HG02571 (cell line): ENCODE results near the gene ADGRD2.

ENCODE experiments used
- ATAC-seq: cut with Tn5 transposase; IDR thresholded peaks from one replicate; pipeline ENCODE4 v1.9.1; 2021; ENCODE audit warnings: mild to moderate bottlenecking, moderate library complexity; ENCODE audit not compliant: unreplicated experiment

Gene ADGRD2

GRCh38 chr9:124506931-124507879 is 57.0 kb downstream of the ADGRD2 start, which contains the start of gene NR5A1:
Gene NR5A1, minus strand, starts transcription at chr9:124507399. Its CDS starts 4,004 bp downstream, at chr9:124503395.
- no peak for ATAC-seq

GRCh38 chr9:124507880-124508423 is 57.7 kb downstream of the ADGRD2 start:
- ATAC-seq: no peak

GRCh38 chr9:124510650-124511425 is 60.6 kb downstream of the ADGRD2 start:
- ATAC-seq: no peak

GRCh38 chr9:124511426-124511840 is 61.2 kb downstream of the ADGRD2 start:
- no peak for ATAC-seq

- no peak for ATAC-seq
Observed at GRCh38 chr9:124511891-124512805, 61.9 kb downstream of the ADGRD2 start.

GRCh38 chr9:124512806-124513204 is 62.6 kb downstream of the ADGRD2 start:
- no peak for ATAC-seq

DNA sequence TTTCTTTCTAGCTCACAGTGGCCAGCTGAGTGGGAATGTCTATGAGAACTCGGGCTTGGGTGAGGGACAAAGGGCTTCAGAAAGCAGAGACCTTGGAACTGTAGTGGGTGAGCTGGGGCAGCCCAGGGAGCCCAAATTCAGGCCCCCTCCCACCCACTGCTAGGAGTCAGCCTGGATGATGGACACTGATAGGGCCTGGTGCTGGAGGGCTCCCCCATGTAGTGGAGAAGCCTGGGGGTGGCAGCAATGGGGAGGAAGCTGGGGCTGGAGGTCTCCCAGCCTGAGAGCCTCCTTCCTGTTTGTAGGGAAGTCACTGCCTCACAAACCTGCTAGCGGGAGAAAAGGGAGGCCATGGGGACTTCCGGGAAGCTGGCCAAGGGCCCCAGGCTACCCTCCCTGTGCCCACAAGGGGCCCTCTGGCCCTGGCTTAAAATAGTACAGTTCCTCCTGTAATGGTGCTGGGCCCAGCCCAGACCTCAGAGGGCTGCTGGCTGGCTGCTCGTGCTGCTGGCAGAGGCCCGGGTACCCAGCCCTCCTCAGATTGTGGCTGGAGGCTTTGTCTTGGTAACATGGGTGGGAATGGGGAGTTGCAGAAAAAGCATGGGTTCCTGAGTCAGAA is 63.2 kb downstream of the ADGRD2 start:
- ATAC-seq: no peak

GRCh38 chr9:124514125-124514524 is 63.9 kb downstream of the ADGRD2 start:
- no peak for ATAC-seq

DNA sequence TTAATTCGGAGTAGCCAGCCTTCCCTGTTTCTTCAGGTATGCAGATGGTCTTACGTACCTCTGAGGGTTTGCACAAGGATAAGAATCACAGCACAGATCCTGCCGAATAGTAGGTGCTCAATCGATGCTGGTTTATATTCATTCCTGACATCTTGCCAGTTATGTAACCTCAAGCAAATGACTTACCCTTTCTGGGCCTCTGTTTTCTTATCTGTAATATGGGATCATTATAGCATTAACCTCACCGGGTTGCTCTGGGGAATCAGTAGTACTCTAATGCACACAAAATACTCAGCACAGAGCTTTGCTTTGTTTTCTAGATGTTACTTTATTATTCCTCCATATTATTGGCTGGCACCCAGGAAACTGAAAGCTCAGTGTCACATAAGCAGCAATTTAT is 64.6 kb downstream of the ADGRD2 start:
- ATAC-seq: no peak

GRCh38 chr9:124517600-124517999 is 67.3 kb downstream of the ADGRD2 start:
- no peak for ATAC-seq

- no peak for ATAC-seq
Observed at GRCh38 chr9:124518116-124518515, 67.9 kb downstream of the ADGRD2 start.

DNA sequence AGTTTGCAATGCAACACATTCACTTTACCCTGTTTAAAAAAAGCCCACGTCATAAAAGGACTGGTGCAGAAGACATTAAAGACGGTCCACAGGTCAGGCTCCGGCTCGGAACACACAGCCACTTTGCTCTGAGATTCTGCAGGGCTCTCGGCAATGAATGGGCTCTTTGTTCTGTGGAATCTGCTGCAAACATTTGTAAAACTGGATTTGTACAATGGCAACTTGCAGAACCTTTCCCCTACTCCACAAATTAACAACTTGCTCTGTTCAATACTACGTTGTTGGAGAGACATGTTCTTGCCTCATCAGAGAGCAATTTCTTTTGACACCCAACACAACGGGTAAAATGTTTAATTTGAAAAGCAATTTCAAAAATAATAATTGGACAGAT is 70.0 kb downstream of the ADGRD2 start:
- no peak for ATAC-seq

DNA sequence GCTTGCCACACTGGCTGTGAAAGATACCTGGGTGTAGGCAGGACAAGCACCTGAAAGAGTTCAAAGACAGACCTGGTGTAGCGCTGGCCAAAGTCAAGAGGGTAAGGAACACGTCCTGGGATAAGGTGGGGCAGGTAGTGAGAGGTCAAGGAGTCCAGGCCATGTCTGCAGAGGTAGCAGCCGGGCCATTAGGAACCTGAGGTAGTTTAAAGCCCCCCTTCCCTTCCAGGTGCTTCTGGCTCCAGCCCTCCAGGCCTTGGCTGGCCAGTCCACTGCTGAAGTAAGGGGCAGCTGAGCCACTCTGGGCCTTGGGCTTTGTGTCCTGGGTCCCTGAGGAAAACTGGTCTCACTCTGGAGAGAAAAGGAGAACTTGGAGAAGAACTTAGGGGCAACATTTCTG is 70.9 kb downstream of the ADGRD2 start:
- ATAC-seq: no peak

DNA sequence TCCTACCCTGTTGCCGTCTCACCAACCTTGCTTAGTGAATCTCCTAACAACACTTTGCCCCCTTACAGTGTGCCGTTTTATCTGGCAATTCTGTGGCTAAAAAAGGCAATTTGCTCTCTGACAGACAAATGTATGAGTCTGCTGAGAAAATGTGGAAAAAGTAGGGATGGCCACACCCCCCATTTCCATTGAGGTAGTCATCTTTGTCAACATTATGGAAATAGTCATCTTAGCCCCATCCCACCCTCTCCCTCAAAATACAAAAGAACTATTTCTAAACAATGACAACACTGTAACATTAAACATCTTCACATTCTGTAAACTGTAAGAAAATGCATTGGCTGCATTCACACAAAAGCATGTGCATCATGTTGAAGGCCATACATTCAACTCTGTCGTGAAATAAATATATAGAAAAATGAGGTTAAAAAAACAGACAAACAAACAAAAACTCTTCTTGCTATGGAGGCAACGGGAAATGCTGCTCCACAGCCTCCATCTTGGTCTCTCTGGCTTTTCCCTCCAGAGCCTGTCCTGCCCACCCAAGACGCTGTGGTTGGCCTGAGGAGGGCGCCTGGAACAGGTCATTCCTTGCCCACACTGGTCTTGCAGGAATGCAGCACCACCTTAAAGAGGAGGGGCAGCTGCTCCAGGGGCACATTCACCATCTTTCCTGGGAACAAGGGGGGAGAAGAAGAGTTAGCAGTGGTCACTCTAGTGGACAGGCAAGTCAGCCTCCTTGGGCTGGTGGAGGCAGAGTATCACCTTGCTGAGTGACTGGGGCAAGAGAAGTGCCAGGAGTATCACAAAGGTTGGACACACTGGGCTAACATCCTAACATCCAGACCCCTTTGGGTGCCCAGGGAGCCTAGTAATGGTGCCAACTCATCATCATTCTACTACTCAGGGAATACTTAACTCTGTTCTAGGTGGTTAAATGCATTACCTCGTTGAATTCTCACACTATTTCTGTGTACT is 72.2 kb downstream of the ADGRD2 start:
- no peak for ATAC-seq

GRCh38 chr9:124526174-124526573 is 75.9 kb downstream of the ADGRD2 start:
- no peak for ATAC-seq

DNA sequence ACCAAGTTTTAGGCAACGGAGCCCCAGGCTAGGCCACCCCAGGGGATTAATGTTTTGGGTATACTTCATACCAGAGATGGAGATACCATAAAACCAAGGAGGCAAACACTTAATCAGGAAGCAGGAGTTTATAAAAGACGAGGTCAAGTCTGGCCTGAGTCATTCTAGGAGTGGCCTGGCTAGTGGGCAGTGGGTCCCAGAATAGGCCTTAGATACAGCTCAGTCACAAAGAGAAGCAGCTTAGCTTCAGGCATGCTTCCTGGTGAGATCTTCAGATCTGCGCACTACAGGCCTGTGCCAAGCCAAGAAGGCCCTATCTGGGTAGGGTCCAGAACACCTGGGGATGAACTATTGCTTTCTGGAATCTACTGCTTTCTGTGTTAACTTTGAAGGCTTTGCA is 77.5 kb downstream of the ADGRD2 start:
- ATAC-seq: no peak
